GM18870 (cell line): ENCODE measurements around the gene SH2D6.
"Not testable (repeated sequence)": the region's sequence is repeated elsewhere in the genome, so short reads cannot be mapped to it uniquely, and the experiment has no call there.

Experiments used
- ATAC-seq: cut with Tn5 transposase; IDR thresholded peaks from one replicate; pipeline ENCODE4 v1.9.1; 2021; ENCODE audit warnings: moderate library complexity; ENCODE audit not compliant: unreplicated experiment

The SH2D6 gene

GRCh38 chr2:85468096-85468703 is 49.7 kb downstream of the SH2D6 start:
- no peak for ATAC-seq

GRCh38 chr2:85468704-85469349 is 50.3 kb downstream of the SH2D6 start:
- ATAC-seq, result no peak

GRCh38 chr2:85470850-85471800 is 52.6 kb downstream of the SH2D6 start:
- no peak for ATAC-seq

- no peak for ATAC-seq
Observed at GRCh38 chr2:85472261-85472660, 53.7 kb downstream of the SH2D6 start.

GRCh38 chr2:85475799-85476490 is 57.4 kb downstream of the SH2D6 start:
- ATAC-seq, result no peak

- no peak for ATAC-seq
Observed at GRCh38 chr2:85476624-85477023, 58.1 kb downstream of the SH2D6 start.

- no peak for ATAC-seq
Observed at GRCh38 chr2:85477884-85478283, 59.4 kb downstream of the SH2D6 start.

- no peak for ATAC-seq
Observed at GRCh38 chr2:85481818-85482777, 63.6 kb downstream of the SH2D6 start.

GRCh38 chr2:85484615-85485014 is 66.1 kb downstream of the SH2D6 start:
- not testable (repeated sequence) for ATAC-seq

GRCh38 chr2:85485815-85486214 is 67.3 kb downstream of the SH2D6 start:
- no peak for ATAC-seq
